Measurements from ENCODE around the gene FTSJ3. TPM values are rescaled to one million over a fixed set of nuclear protein-coding genes. Genes with fewer than 3 reads are reported as not detected.

The FTSJ3 gene
- total and polyA plus RNA-seq, 2 donors (not counting 1 experiment from before 2014, with no cell fraction given): 37.8 to 61.8 TPM

GRCh38 chr17:63780507-63780906 is 47.0 kb downstream of the FTSJ3 start:
- H3K4me1 ChIP-seq (ENCODE audit: control insufficient read depth, extremely low read depth, insufficient read depth, low read length): no peaks in the 10 kb centered on the region
- peaks cover 92% of the 10 kb centered on the region for H3K79me2 ChIP-seq (ENCODE audit: control insufficient read depth, insufficient read depth, low read length)
- H2AFZ ChIP-seq (ENCODE audit: low read length): no peak overlapping the region
- no peak for TF ChIP-seq CTCF (conservative IDR thresholded peaks at IDR 0.05 in 1 of 2, IDR thresholded peaks at IDR 0.05 in 1 of 2; ENCODE audit: low read depth in 1 of 2, low read length in 2 of 2)
- TF ChIP-seq EZH2 (IDR thresholded peaks at IDR 0.05; ENCODE audit: low read length, missing control alignments): no peak
- H3K36me3 ChIP-seq (ENCODE audit: control insufficient read depth, insufficient read depth, low read length): peaks cover 4% of the 10 kb centered on the region
- no peak overlapping the region for H3K4me2 ChIP-seq (ENCODE audit: extremely low read depth, insufficient read depth, low read length)
- H3K9ac ChIP-seq (ENCODE audit: insufficient read depth, low read length): no peak overlapping the region
- H4K20me1 ChIP-seq (ENCODE audit: control insufficient read depth, extremely low read depth, insufficient read depth, low read length): no peaks in the 10 kb centered on the region
- H3K27me3 ChIP-seq (ENCODE audit: control insufficient read depth, insufficient read depth, low read length): no peaks in the 10 kb centered on the region
- peak; percentile 33 to 37 for DNase-seq (ENCODE audit: low read depth in 2 of 2)
- H3K27ac ChIP-seq (ENCODE audit: insufficient read depth, low read length): no peak overlapping the region
- H3K9me3 ChIP-seq (ENCODE audit: control insufficient read depth, insufficient read depth, low read depth, low read length): no peaks in the 10 kb centered on the region
- H3K4me3 ChIP-seq (replicated peaks in 1 of 4; ENCODE audit: control extremely low read depth in 1 of 4, insufficient read depth in 1 of 4, low read depth in 3 of 4, low read length in 4 of 4): peak overlapping the region in 1 of 4 experiments; percentile 14

- H3K27ac ChIP-seq (ENCODE audit: insufficient read depth, low read length): peak overlapping the region; percentile 100
- peak overlapping the region; percentile 89 to 99 (median 94) for H3K4me3 ChIP-seq (replicated peaks in 1 of 4; ENCODE audit: control extremely low read depth in 1 of 4, insufficient read depth in 1 of 4, low read depth in 3 of 4, low read length in 4 of 4)
- no peaks in the 10 kb centered on the region for H3K9me3 ChIP-seq (ENCODE audit: control insufficient read depth, insufficient read depth, low read depth, low read length)
- H3K4me2 ChIP-seq (ENCODE audit: extremely low read depth, insufficient read depth, low read length): peak overlapping the region; percentile 93
- peaks cover 4% of the 10 kb centered on the region for H3K36me3 ChIP-seq (ENCODE audit: control insufficient read depth, insufficient read depth, low read length)
- no peaks in the 10 kb centered on the region for H3K27me3 ChIP-seq (ENCODE audit: control insufficient read depth, insufficient read depth, low read length)
- peak overlapping the region; percentile 34 for H3K9ac ChIP-seq (ENCODE audit: insufficient read depth, low read length)
- DNase-seq (ENCODE audit: low read depth in 2 of 2): peak in 1 of 2 donors; percentile 9
- TF ChIP-seq CTCF (conservative IDR thresholded peaks at IDR 0.05 in 1 of 2, IDR thresholded peaks at IDR 0.05 in 1 of 2; ENCODE audit: low read depth in 1 of 2, low read length in 2 of 2) (no peak), EZH2 (IDR thresholded peaks at IDR 0.05; ENCODE audit: low read length, missing control alignments) (no peak)
- H3K79me2 ChIP-seq (ENCODE audit: control insufficient read depth, insufficient read depth, low read length): peaks cover 89% of the 10 kb centered on the region
- H4K20me1 ChIP-seq (ENCODE audit: control insufficient read depth, extremely low read depth, insufficient read depth, low read length): no peaks in the 10 kb centered on the region
- H3K4me1 ChIP-seq (ENCODE audit: control insufficient read depth, extremely low read depth, insufficient read depth, low read length): no peaks in the 10 kb centered on the region
- no peak overlapping the region for H2AFZ ChIP-seq (ENCODE audit: low read length)
These were observed 52.0 kb downstream of the FTSJ3 start for GRCh38 chr17:63775420-63775819.

GRCh38 chr17:63774969-63775265 is 52.5 kb downstream of the FTSJ3 start:
- DNase-seq (ENCODE audit: low read depth in 2 of 2): peak; percentile 12 to 22
- H3K27ac ChIP-seq (ENCODE audit: insufficient read depth, low read length): peak overlapping the region; percentile 100

More at GRCh38 chr17:63774969-63775265, 52.5 kb downstream of the FTSJ3 start:
- Histone ChIP-seq H3K4me3 (replicated peaks in 1 of 4; ENCODE audit: control extremely low read depth in 1 of 4, insufficient read depth in 1 of 4, low read depth in 3 of 4, low read length in 4 of 4) (peak overlapping the region; percentile 89 to 99 (median 94)), H3K4me2 (ENCODE audit: extremely low read depth, insufficient read depth, low read length) (peak overlapping the region; percentile 93), H3K9ac (ENCODE audit: insufficient read depth, low read length) (peak overlapping the region; percentile 97), H4K20me1 (ENCODE audit: control insufficient read depth, extremely low read depth, insufficient read depth, low read length) (no peaks in the 10 kb centered on the region), H3K27me3 (ENCODE audit: control insufficient read depth, insufficient read depth, low read length) (no peaks in the 10 kb centered on the region), H3K9me3 (ENCODE audit: control insufficient read depth, insufficient read depth, low read depth, low read length) (no peaks in the 10 kb centered on the region), H3K36me3 (ENCODE audit: control insufficient read depth, insufficient read depth, low read length) (peaks cover 4% of the 10 kb centered on the region), H3K79me2 (ENCODE audit: control insufficient read depth, insufficient read depth, low read length) (peaks cover 91% of the 10 kb centered on the region), H2AFZ (ENCODE audit: low read length) (no peak overlapping the region), H3K4me1 (ENCODE audit: control insufficient read depth, extremely low read depth, insufficient read depth, low read length) (no peaks in the 10 kb centered on the region)
- TF ChIP-seq CTCF (conservative IDR thresholded peaks at IDR 0.05 in 1 of 2, IDR thresholded peaks at IDR 0.05 in 1 of 2; ENCODE audit: low read depth in 1 of 2, low read length in 2 of 2): no peak
